GM12801 (cell line): Measurements from ENCODE around the gene UBASH3B.

Experiments used
- TF ChIP-seq, protein P1 (sequence below): IDR thresholded peaks from one replicate; pipeline ENCODE4 v1.5.1; 2011; ENCODE audit warnings: control low read depth; ENCODE audit not compliant: insufficient read length; ENCODE audit errors: extremely low read depth

UBASH3B gene

GRCh38 chr11:122795307-122795706 lies 139.8 kb downstream of the UBASH3B start:
- TF ChIP-seq, protein P1, sequence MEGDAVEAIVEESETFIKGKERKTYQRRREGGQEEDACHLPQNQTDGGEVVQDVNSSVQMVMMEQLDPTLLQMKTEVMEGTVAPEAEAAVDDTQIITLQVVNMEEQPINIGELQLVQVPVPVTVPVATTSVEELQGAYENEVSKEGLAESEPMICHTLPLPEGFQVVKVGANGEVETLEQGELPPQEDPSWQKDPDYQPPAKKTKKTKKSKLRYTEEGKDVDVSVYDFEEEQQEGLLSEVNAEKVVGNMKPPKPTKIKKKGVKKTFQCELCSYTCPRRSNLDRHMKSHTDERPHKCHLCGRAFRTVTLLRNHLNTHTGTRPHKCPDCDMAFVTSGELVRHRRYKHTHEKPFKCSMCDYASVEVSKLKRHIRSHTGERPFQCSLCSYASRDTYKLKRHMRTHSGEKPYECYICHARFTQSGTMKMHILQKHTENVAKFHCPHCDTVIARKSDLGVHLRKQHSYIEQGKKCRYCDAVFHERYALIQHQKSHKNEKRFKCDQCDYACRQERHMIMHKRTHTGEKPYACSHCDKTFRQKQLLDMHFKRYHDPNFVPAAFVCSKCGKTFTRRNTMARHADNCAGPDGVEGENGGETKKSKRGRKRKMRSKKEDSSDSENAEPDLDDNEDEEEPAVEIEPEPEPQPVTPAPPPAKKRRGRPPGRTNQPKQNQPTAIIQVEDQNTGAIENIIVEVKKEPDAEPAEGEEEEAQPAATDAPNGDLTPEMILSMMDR, result no peak

DNA sequence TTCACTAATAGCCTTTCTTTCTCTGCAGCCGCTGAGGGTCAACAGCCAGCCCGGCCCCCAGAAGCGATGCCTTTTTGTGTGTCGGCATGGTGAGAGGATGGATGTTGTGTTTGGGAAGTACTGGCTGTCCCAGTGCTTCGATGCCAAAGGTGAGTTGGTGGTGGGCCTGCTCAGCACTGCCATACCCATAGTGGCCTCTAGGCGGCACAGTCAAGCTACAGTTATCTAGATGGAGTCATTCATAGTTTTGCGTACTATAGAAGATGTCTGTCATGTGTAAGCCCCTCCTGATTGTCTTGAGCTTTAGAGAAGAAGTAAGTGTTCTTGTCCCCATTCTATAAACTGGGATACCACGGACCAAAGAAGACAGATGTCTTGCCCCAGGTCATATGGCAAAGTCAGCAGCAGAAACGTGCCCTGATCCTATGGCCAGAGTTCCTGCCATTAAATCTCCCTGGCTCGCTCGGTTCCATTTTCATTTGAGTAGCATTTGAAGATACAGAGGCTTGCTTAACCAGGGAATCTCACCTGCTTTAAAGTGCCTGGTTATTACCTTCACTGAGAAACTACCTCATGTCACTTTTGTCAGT lies 140.7 kb downstream of the UBASH3B start:
- TF ChIP-seq, protein P1, result peak; percentile 88

GRCh38 chr11:122797651-122798050 lies 142.1 kb downstream of the UBASH3B start:
- TF ChIP-seq, protein P1, result no peak

DNA sequence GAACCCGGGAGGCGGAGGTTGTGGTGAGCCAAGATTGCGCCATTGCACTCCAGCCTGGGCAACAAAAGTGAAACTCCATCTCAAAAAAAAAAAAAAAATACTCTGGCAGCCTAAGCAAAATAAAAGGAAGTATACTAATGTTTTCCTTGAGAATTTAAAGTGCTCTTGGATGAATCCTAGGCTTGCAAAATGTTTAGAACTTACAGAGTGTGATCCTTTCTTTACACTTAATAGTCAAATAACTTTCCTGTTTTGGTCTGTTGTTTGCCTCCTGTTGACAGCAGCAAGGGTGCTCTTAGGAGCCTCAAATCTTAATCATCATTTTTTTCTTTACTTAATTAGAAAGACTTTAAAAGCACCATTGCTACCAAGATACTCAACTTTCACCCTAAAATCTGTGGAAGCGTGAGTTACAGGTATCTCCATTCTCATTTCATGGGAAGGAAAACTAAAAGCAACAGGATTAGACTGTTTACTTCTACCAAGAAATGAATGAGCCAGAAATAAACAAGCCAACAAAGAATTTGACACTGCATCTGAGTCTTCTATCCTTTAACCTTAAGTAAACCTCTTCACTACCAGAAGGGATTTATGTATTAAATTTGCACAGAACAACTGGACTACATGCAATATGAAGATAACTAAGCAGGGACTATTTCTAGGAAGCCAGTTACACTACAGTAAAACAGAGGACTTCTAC lies 144.0 kb downstream of the UBASH3B start:
- TF ChIP-seq, protein P1, result no peak

DNA sequence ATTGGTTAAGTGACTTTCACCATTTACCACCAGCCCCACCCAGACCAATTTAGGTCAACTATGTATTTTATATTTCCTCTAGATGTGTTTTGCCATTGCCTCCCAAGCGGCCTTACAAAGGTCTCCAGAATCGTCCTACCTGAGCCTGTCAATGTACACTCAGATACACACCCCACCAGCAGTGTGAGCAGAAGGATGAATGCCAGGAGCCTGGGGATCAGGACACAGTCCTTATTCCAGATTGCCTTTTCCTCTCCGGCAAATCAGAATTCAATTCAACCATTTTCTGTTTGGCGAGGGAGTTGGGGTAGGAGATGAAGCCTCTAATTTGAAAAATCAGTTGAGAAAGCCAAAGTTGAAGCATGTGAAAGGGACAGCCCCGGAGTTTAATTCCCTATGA lies 147.4 kb downstream of the UBASH3B start:
- TF ChIP-seq, protein P1, result no peak

- TF ChIP-seq, protein P1, result no peak
Measured at GRCh38 chr11:122803306-122803705, 147.8 kb downstream of the UBASH3B start.

DNA sequence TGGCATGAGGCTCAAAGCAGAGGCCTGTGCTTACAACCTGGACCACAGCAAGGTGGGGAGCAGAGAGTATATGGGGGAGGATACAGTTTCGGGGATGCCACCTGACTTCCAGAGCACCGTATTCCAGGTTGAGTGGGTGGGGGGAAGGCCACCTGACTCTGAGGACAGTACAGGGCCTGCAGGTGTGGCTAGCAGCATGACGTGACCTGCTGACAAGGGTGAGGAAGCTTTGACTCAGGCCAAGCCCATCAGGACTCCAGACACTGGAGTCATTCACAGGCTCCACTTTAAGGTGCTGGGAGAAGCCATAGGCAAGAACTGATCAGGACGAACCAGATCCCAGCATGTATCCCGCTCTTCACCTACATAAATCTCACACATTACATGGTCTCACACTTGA lies 148.2 kb downstream of the UBASH3B start:
- TF ChIP-seq, protein P1, result no peak
